A673 (cell line): Measurements from ENCODE around the gene CLTB. TPM values are rescaled to one million over a fixed set of nuclear protein-coding genes. Genes with fewer than 3 reads are reported as not detected.

Source experiments
- BruUV-seq: library from RNA; stranded (reverse); fragments of 400-500 nt; replicated peaks from 2 replicates; lab custom pipeline; 2021; lab: Mats Ljungman, UMichigan
- CTCF ChIA-PET: fragments of 300-600 bp; sonication (Branson Sonifier 250); formaldehyde crosslinking; loops from one replicate; lab custom pipeline; 2022; ENCODE audit warnings: antibody characterized with exemption; lab: Charles Lee
- POLR2A ChIA-PET: fragments of 300-600 bp; sonication (Branson Sonifier 250); formaldehyde crosslinking; loops from one replicate; lab custom pipeline; 2022; ENCODE audit warnings: antibody characterized with exemption; ENCODE audit not compliant: low non-redundant PET; lab: Charles Lee
- DNase-seq: peaks from one replicate; pipeline ENCODE4 v3.0.0-alpha.2; 2015; ENCODE audit warnings: low spot score
- H3K27ac ChIP-seq: fragments of 200-600 bp; sonication (generic); 2 replicates; pipeline ENCODE4 v1.5.1; 2016; ENCODE audit warnings: mixed run types, low read depth, mild to moderate bottlenecking, mixed read lengths, antibody characterized with exemption, low read length; ENCODE audit not compliant: poor library complexity, severe bottlenecking
- H3K27me3 ChIP-seq: fragments of 200-600 bp; sonication (generic); replicated peaks from 2 replicates; pipeline ENCODE4 v1.6.1; 2017; ENCODE audit warnings: mixed run types, low read depth, mild to moderate bottlenecking, mixed read lengths, antibody characterized with exemption, low read length; ENCODE audit not compliant: insufficient read depth, poor library complexity
- H3K36me3 ChIP-seq: fragments of 200-600 bp; sonication (generic); 2 replicates; pipeline ENCODE4 v1.6.1; 2016; ENCODE audit warnings: mixed run types, mild to moderate bottlenecking, mixed read lengths, antibody characterized with exemption, low read length; ENCODE audit not compliant: insufficient read depth, poor library complexity, severe bottlenecking
- H3K4me1 ChIP-seq: fragments of 200-600 bp; sonication (generic); 2 replicates; pipeline ENCODE4 v1.6.1; 2017; ENCODE audit warnings: mixed run types, mild to moderate bottlenecking, mixed read lengths, antibody characterized with exemption, low read length; ENCODE audit not compliant: insufficient read depth, poor library complexity, severe bottlenecking
- H3K4me3 ChIP-seq: fragments of 200-600 bp; sonication (generic); 2 replicates; pipeline ENCODE4 v1.5.1; 2016; ENCODE audit warnings: low read depth, mixed run types, mild to moderate bottlenecking, mixed read lengths, low read length; ENCODE audit not compliant: poor library complexity, severe bottlenecking
- H3K9me3 ChIP-seq: fragments of 200-600 bp; sonication (generic); 2 replicates; pipeline ENCODE4 v1.6.1; 2016; ENCODE audit warnings: mixed run types, low read depth, mild to moderate bottlenecking, mixed read lengths, antibody characterized with exemption, low read length; ENCODE audit not compliant: poor library complexity, severe bottlenecking
- CTCF ChIP-seq: fragments of 300-800, 200-600 bp; sonication (generic); conservative IDR thresholded peaks from 2 replicates; pipeline ENCODE4 v1.5.1; 2017; ENCODE audit warnings: low read depth, mild to moderate bottlenecking, antibody characterized with exemption, low read length, moderate library complexity, mixed read lengths
- EZH2 ChIP-seq: fragments of 200-600 bp; sonication (generic); IDR thresholded peaks from 2 replicates; pipeline ENCODE4 v1.6.1; 2017; ENCODE audit warnings: borderline replicate concordance, low read depth, mild to moderate bottlenecking, mixed read lengths, antibody characterized with exemption, low read length; ENCODE audit not compliant: poor library complexity, severe bottlenecking
- intact Hi-C: fragments of 100-400 bp; cut with micrococcal nuclease; formaldehyde crosslinking; loops from one replicate; pipeline ENCODE4 v1.10.0; 2022; ENCODE audit not compliant: unreplicated experiment
- total RNA-seq: library from RNA; stranded (reverse); gene quantifications from 2 replicates; pipeline ENCODE4 v1.2.3, GENCODE V29; 2021

CLTB gene
- total RNA-seq, 1 experiment from 2014 or later = 61.8 TPM

- no peaks in the 10 kb centered on the region for H3K27me3 ChIP-seq
- DNase-seq = no peak
- intact Hi-C loops = loop anchor here (5.0 kb wide), 1 partner anchor 152 kb away; the partner anchor contains the start of gene RNF44
- H3K4me3 ChIP-seq = no peak overlapping the region
- H3K4me1 ChIP-seq = peaks cover 13% of the 10 kb centered on the region
- CTCF ChIA-PET = no interaction called here
- H3K36me3 ChIP-seq = peaks cover 44% of the 10 kb centered on the region
- POLR2A ChIA-PET = no interaction called here
- BruUV-seq = no TSS peak
- H3K9me3 ChIP-seq = no peaks in the 10 kb centered on the region
- H3K27ac ChIP-seq = no peak overlapping the region
- TF ChIP-seq EZH2 (no peak), CTCF (no peak)
Measured at GRCh38 chr5:176384991-176385390, 31.3 kb downstream of the CLTB start.

GRCh38 chr5:176384366-176384930, 31.9 kb downstream of the CLTB start:
- Histone ChIP-seq H3K36me3 (peaks cover 44% of the 10 kb centered on the region), H3K9me3 (no peaks in the 10 kb centered on the region), H3K4me3 (no peak overlapping the region), H3K27me3 (no peaks in the 10 kb centered on the region), H3K27ac (no peak overlapping the region), H3K4me1 (peaks cover 10% of the 10 kb centered on the region)
- ChIA-PET POLR2A (no interaction called here), CTCF (no interaction called here)
- intact Hi-C loops = no loop called here
- TF ChIP-seq EZH2 (no peak), CTCF (no peak)
- no peak for DNase-seq
- BruUV-seq = no TSS peak

- ChIA-PET POLR2A (no interaction called here), CTCF (no interaction called here)
- H3K27me3 ChIP-seq = no peaks in the 10 kb centered on the region
- peaks cover 44% of the 10 kb centered on the region for H3K36me3 ChIP-seq
- no peak overlapping the region for H3K4me3 ChIP-seq
- no peak for TF ChIP-seq CTCF
- TF ChIP-seq EZH2 = no peak
- no peak overlapping the region for H3K27ac ChIP-seq
- H3K4me1 ChIP-seq = peaks cover 10% of the 10 kb centered on the region
- no peak for DNase-seq
- H3K9me3 ChIP-seq = no peaks in the 10 kb centered on the region
- BruUV-seq = no TSS peak
- intact Hi-C loops = no loop called here
Measured at GRCh38 chr5:176383961-176384360, 32.4 kb downstream of the CLTB start.
